Peyer's patch (tissue), 4 donors: ENCODE results near the gene FBLL1.

Source experiments
- POLR2A ChIP-seq, 2 donors: fragments of 450-650 bp; IDR thresholded peaks; one replicate each; pipeline ENCODE4 v1.5.1; 2017; ENCODE audit warnings: antibody characterized with exemption in 2 of 2, mild to moderate bottlenecking in 2 of 2, moderate library complexity in 2 of 2
- TF ChIP-seq, protein P1 (sequence below), 6 experiments: fragments of 450-650 bp in 4 of 6; fragments of 200-600 bp in 2 of 6; sonication (generic) in 1 of 6; IDR thresholded peaks; one replicate each; pipeline ENCODE4 v1.5.1; 2017 to 2019; ENCODE audit warnings: antibody characterized with exemption in 6 of 6, mild to moderate bottlenecking in 3 of 6, moderate library complexity in 1 of 6

DNA sequence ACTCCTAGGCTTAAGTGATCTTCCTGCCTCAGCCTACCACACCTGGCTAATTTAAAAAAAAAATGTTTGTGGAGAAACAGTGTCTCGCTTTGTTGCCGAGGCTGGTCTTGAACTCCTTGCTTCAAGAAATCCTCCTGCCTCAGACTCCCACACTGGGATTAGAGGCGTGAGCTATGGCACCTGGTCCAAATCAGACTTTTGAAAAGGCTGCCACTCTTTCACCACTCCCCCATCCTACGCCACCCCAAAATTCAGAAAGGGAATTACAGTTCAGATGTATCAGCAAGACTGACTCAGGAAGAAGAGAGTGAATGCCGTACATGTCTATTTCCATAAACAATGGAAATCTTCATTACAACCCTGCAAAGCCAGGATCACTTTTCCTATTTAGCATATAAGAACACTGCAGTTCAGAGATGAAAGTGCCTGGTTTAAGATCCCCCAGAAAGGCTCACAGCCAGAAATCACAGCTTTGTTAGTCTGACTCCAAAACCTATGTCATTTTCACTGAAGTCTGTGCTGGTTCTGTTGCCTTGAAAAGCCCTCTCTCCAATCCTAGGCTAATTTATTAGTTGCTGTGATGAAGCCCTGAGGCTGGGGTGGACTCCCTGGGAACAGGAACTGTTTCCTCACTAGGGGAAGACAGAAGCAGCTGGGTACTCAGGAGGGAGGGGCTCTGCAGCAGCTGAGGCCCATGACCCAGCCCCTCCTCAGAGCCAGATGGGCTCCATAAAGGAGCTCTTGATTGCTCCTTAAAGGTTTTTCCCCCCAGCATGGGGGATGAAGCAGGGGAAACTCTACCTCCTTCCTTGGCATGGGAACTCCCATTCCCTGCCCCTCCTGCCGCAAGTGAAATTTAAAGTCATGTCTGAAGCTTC, 3.1 kb downstream of the FBLL1 start:
- TF ChIP-seq, protein P1, sequence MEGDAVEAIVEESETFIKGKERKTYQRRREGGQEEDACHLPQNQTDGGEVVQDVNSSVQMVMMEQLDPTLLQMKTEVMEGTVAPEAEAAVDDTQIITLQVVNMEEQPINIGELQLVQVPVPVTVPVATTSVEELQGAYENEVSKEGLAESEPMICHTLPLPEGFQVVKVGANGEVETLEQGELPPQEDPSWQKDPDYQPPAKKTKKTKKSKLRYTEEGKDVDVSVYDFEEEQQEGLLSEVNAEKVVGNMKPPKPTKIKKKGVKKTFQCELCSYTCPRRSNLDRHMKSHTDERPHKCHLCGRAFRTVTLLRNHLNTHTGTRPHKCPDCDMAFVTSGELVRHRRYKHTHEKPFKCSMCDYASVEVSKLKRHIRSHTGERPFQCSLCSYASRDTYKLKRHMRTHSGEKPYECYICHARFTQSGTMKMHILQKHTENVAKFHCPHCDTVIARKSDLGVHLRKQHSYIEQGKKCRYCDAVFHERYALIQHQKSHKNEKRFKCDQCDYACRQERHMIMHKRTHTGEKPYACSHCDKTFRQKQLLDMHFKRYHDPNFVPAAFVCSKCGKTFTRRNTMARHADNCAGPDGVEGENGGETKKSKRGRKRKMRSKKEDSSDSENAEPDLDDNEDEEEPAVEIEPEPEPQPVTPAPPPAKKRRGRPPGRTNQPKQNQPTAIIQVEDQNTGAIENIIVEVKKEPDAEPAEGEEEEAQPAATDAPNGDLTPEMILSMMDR (IDR thresholded peaks at IDR 0.05): no peak
- TF ChIP-seq POLR2A (IDR thresholded peaks at IDR 0.05): no peak
